ENCODE results near the gene DGKD. TPM values are rescaled to one million over a fixed set of nuclear protein-coding genes. Genes with fewer than 3 reads are reported as not detected.
A peak's percentile ranks its signal among the peaks of the same experiment; 100 is the strongest.

The DGKD gene
- total and polyA plus RNA-seq, 2 donors from 2014 or later: 2.6 to 32.3 TPM

DNA sequence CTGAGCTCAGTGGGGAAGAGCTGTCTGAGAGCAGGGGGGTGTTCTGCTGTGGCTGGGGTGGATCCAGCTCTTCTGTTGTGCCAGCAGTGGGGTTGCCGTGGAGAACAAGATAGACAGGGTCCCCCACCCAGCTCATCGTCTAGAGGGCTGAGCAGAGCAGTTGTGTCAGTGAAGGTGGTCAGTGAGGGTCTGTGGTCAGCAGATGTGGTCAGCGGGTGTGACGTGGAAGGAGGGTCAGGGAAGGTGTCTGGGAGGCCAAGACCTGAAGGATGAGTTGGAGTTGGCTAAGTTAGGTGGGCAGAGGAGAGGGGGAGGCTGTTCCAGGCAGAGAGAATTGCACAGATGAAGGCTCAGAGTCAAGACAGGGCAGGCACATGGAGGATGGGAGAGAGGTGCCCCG lies 103.1 kb downstream of the DGKD start:
- no peak for FAIRE-seq
- Histone ChIP-seq H3K27ac (ENCODE audit: low read depth in 2 of 2, low read length in 2 of 2) (no peak overlapping the region), H3K36me3 (ENCODE audit: control insufficient read depth in 2 of 3, insufficient read depth in 3 of 3, low read length in 3 of 3) (peaks cover 0 to 15% (median 14%) of the 10 kb centered on the region in 3 donors), H3K4me3 (ENCODE audit: low read length in 3 of 3) (no peak overlapping the region), H3K9ac (ENCODE audit: low read length in 3 of 3) (no peak overlapping the region), H3K4me1 (ENCODE audit: control insufficient read depth in 2 of 3, insufficient read depth in 2 of 3, low read depth in 1 of 3, low read length in 3 of 3) (no peaks in the 10 kb centered on the region), H3K9me3 (ENCODE audit: control insufficient read depth in 2 of 3, insufficient read depth in 1 of 3, low read length in 3 of 3) (no peaks in the 10 kb centered on the region), H3K27me3 (ENCODE audit: control insufficient read depth, insufficient read depth, low read length) (no peaks in the 10 kb centered on the region)
- TF ChIP-seq, protein P1, sequence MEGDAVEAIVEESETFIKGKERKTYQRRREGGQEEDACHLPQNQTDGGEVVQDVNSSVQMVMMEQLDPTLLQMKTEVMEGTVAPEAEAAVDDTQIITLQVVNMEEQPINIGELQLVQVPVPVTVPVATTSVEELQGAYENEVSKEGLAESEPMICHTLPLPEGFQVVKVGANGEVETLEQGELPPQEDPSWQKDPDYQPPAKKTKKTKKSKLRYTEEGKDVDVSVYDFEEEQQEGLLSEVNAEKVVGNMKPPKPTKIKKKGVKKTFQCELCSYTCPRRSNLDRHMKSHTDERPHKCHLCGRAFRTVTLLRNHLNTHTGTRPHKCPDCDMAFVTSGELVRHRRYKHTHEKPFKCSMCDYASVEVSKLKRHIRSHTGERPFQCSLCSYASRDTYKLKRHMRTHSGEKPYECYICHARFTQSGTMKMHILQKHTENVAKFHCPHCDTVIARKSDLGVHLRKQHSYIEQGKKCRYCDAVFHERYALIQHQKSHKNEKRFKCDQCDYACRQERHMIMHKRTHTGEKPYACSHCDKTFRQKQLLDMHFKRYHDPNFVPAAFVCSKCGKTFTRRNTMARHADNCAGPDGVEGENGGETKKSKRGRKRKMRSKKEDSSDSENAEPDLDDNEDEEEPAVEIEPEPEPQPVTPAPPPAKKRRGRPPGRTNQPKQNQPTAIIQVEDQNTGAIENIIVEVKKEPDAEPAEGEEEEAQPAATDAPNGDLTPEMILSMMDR (IDR thresholded peaks at IDR 0.05; ENCODE audit: borderline replicate concordance, extremely low read depth, insufficient read depth): no peak
- DNase-seq: peak in 1 of 5 donors; percentile 19
- intact Hi-C loops (cut with DNase I): no loop called here

DNA sequence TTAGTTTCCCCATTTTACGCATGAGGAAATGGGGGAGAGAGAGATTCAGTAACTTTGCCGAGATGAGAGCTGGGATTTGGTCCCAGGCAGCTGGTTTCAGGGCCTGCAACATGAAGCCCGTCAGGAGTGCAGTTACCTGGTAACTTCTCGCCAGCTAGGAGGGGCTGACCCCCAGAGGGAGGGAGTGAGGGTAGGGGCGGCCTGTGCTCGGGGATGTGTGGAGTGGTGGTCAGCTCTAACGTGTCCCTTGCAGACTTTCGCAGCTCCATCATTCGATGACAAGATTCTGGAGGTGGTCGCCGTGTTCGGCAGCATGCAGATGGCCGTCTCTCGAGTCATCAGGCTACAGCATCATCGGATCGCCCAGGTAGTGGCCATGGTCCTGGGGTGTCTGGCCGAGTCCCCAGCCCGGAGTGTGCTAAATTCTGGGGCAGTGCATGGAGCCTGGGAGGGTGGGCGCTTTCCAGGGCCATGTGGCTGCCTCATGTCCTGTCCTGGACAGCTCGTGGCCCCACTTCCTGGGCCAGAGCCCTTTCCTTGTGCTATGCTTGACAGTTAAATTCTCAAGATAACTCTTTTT lies 103.8 kb downstream of the DGKD start:
- Histone ChIP-seq H3K4me3 (ENCODE audit: low read length in 3 of 3) (no peak overlapping the region), H3K4me1 (ENCODE audit: control insufficient read depth in 2 of 3, insufficient read depth in 2 of 3, low read depth in 1 of 3, low read length in 3 of 3) (no peaks in the 10 kb centered on the region), H3K36me3 (ENCODE audit: control insufficient read depth in 2 of 3, insufficient read depth in 3 of 3, low read length in 3 of 3) (peaks cover 0 to 12% (median 11%) of the 10 kb centered on the region in 3 donors), H3K27ac (ENCODE audit: low read depth in 2 of 2, low read length in 2 of 2) (no peak overlapping the region), H3K27me3 (ENCODE audit: control insufficient read depth, insufficient read depth, low read length) (no peaks in the 10 kb centered on the region), H3K9ac (ENCODE audit: low read length in 3 of 3) (no peak overlapping the region), H3K9me3 (ENCODE audit: control insufficient read depth in 2 of 3, insufficient read depth in 1 of 3, low read length in 3 of 3) (no peaks in the 10 kb centered on the region)
- TF ChIP-seq, protein P1 (IDR thresholded peaks at IDR 0.05; ENCODE audit: borderline replicate concordance, extremely low read depth, insufficient read depth): no peak
- no peak for FAIRE-seq
- DNase-seq: peak in 1 of 5 donors; percentile 61
- intact Hi-C loops (cut with DNase I): no loop called here

DNA sequence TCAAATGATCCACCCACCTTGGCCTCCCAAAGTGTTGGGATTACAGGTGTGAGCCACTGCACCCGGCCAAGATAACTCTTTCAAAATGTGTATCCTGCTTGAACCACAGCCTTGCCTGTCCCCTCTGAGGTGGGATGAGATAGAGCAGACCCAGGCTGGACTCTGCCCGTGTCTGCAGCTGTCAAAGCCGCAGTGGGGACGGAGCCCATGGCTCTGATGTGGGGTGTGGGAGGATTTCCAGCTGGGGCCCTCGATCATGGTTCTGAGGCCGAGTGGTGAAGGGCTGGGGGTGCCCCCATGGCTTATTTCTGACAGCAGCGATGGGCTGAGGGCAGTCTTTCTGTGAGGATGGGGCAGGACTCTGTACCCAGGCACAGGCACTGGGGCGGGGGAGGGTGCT lies 104.5 kb downstream of the DGKD start:
- Histone ChIP-seq H3K36me3 (ENCODE audit: control insufficient read depth in 2 of 3, insufficient read depth in 3 of 3, low read length in 3 of 3) (peaks cover 3 to 16% (median 15%) of the 10 kb centered on the region in 3 donors), H3K9me3 (ENCODE audit: control insufficient read depth in 2 of 3, insufficient read depth in 1 of 3, low read length in 3 of 3) (no peaks in the 10 kb centered on the region), H3K27me3 (ENCODE audit: control insufficient read depth, insufficient read depth, low read length) (no peaks in the 10 kb centered on the region), H3K4me3 (ENCODE audit: low read length in 3 of 3) (no peak overlapping the region), H3K27ac (ENCODE audit: low read depth in 2 of 2, low read length in 2 of 2) (no peak overlapping the region), H3K4me1 (ENCODE audit: control insufficient read depth in 2 of 3, insufficient read depth in 2 of 3, low read depth in 1 of 3, low read length in 3 of 3) (no peaks in the 10 kb centered on the region), H3K9ac (ENCODE audit: low read length in 3 of 3) (no peak overlapping the region)
- peak in 1 of 5 donors; percentile 49 for DNase-seq
- intact Hi-C loops (cut with DNase I): no loop called here
- no peak for FAIRE-seq
- TF ChIP-seq, protein P1 (IDR thresholded peaks at IDR 0.05; ENCODE audit: borderline replicate concordance, extremely low read depth, insufficient read depth): no peak

DNA sequence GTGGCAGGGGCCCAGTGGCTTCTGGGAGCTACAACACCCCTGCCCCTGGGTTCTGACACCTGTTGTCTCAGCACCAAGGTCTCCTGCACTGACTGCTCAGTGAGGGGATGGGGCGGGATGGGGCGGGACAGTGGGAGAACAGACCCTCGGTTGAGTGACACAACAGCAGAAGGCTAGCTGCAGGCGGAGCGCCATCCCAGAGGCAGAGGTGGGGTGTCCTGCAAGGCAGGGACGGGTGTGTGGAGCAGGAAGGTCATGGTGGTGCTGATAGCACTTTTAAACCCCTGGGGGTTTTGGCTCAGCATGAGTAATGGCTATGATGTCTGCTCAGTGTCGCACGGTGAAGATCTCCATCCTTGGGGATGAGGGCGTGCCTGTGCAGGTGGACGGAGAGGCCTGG lies 105.1 kb downstream of the DGKD start:
- Histone ChIP-seq H3K4me1 (ENCODE audit: control insufficient read depth in 2 of 3, insufficient read depth in 2 of 3, low read depth in 1 of 3, low read length in 3 of 3) (no peaks in the 10 kb centered on the region), H3K9me3 (ENCODE audit: control insufficient read depth in 2 of 3, insufficient read depth in 1 of 3, low read length in 3 of 3) (no peaks in the 10 kb centered on the region), H3K4me3 (ENCODE audit: low read length in 3 of 3) (no peak overlapping the region), H3K9ac (ENCODE audit: low read length in 3 of 3) (no peak overlapping the region), H3K36me3 (ENCODE audit: control insufficient read depth in 2 of 3, insufficient read depth in 3 of 3, low read length in 3 of 3) (peaks cover 3 to 16% (median 13%) of the 10 kb centered on the region in 3 donors), H3K27ac (ENCODE audit: low read depth in 2 of 2, low read length in 2 of 2) (no peak overlapping the region), H3K27me3 (ENCODE audit: control insufficient read depth, insufficient read depth, low read length) (no peaks in the 10 kb centered on the region)
- TF ChIP-seq, protein P1 (IDR thresholded peaks at IDR 0.05; ENCODE audit: borderline replicate concordance, extremely low read depth, insufficient read depth): no peak
- FAIRE-seq (no peak), DNase-seq (peak in 1 of 5 donors; percentile 41)
- intact Hi-C loops (cut with DNase I): no loop called here

Measured in kidney (tissue), 14 donors.